Kidney (tissue), 14 donors: Measurements from ENCODE around the gene SRSF4. TPM values are rescaled to one million over a fixed set of nuclear protein-coding genes. Genes with fewer than 3 reads are reported as not detected.

Experiments used
- DNase-seq, 5 donors: peaks; one replicate each; pipeline ENCODE4 v3.0.0-alpha.2; 2013 to 2020
- FAIRE-seq: peaks from 2 replicates; lab custom pipeline; 2012; peaks lifted over from hg19 to GRCh38; lab: Jason Lieb, UNC
- H3K27ac ChIP-seq, 2 donors: one replicate each; pipeline ENCODE4 v1.7.0; 2013; ENCODE audit warnings: low read depth in 2 of 2, low read length in 2 of 2, inconsistent platforms in 1 of 2
- H3K27me3 ChIP-seq: one replicate; pipeline ENCODE4 v1.7.1; 2013; ENCODE audit warnings: low read length, inconsistent platforms; ENCODE audit not compliant: control insufficient read depth, insufficient read depth
- H3K36me3 ChIP-seq, 3 donors: one replicate each; pipeline versions ENCODE4 v1.7.0 to v1.7.1; 2013; ENCODE audit warnings: low read length in 3 of 3, control low read depth in 1 of 3, inconsistent platforms in 1 of 3; ENCODE audit not compliant: insufficient read depth in 3 of 3, control insufficient read depth in 2 of 3
- H3K4me1 ChIP-seq, 3 donors: one replicate each; pipeline versions ENCODE4 v1.7.0 to v1.7.1; 2013; ENCODE audit warnings: low read length in 3 of 3, inconsistent platforms in 1 of 3, low read depth in 1 of 3; ENCODE audit not compliant: control insufficient read depth in 2 of 3, insufficient read depth in 2 of 3
- H3K4me3 ChIP-seq, 3 donors: one replicate each; pipeline versions ENCODE4 v1.7.0 to v1.8.1; 2013; ENCODE audit warnings: low read length in 3 of 3, control low read depth in 1 of 3, inconsistent platforms in 1 of 3
- H3K9ac ChIP-seq, 3 donors: one replicate each; pipeline versions ENCODE4 v1.7.0 to v1.7.1; 2013; ENCODE audit warnings: low read length in 3 of 3, control low read depth in 1 of 3, inconsistent platforms in 1 of 3
- H3K9me3 ChIP-seq, 3 donors: one replicate each; pipeline versions ENCODE4 v1.7.0 to v1.7.1; 2013; ENCODE audit warnings: low read length in 3 of 3, control low read depth in 1 of 3, inconsistent platforms in 1 of 3; ENCODE audit not compliant: control insufficient read depth in 2 of 3, insufficient read depth in 1 of 3
- CTCF ChIP-seq: IDR thresholded peaks from 3 replicates; pipeline ENCODE4 v1.5.1; 2012; ENCODE audit warnings: mild to moderate bottlenecking, moderate library complexity, borderline replicate concordance; ENCODE audit not compliant: insufficient read depth; ENCODE audit errors: extremely low read depth
- intact Hi-C: fragments of 100-400 bp; cut with DNase I; formaldehyde crosslinking; loops from one replicate; pipeline ENCODE4 v1.11.1; 2022
- polyA plus RNA-seq: library from polyadenylated mRNA; stranded (reverse); fragments of 350-450 nt; fragmentation: Illumina TruSeq; extraction: RNeasy Lipid Tissue Mini Kit (QIAGEN cat#74804); gene quantifications from one replicate; pipeline ENCODE4 v1.2.3, GENCODE V29; 2014; ENCODE audit warnings: low read depth, low replicate concordance; ENCODE audit not compliant: insufficient read depth
- total RNA-seq: library from RNA; stranded (reverse); fragmentation: NEBNext Ultra II Directional; extraction: Animal tissue kit (Norgen Biotek cat#: 25700); gene quantifications from one replicate; pipeline ENCODE4 v1.2.1, GENCODE V29; 2021
- donor health status: control.
- donor health status: control.
- donor health status: control.
- donor health status: control.
- donor health status: control.
- donor health status: DM: yes; HTN: yes; CAD: no.
- donor health status: Normal renal cell carcinoma (clear cell type).

SRSF4 gene
- total and polyA plus RNA-seq, 2 donors from 2014 or later = 48.4 to 72.3 TPM

- Histone ChIP-seq H3K27ac (peak overlapping the region; percentile 53 to 73), H3K9ac (peak overlapping the region in 1 of 3 donors; percentile 23), H3K27me3 (no peaks in the 10 kb centered on the region), H3K36me3 (peaks cover 0 to 19% (median 3%) of the 10 kb centered on the region in 3 donors), H3K4me3 (peak overlapping the region in 1 of 3 donors; percentile 4), H3K4me1 (peaks cover 3 to 69% (median 33%) of the 10 kb centered on the region in 3 donors), H3K9me3 (no peaks in the 10 kb centered on the region)
- DNase-seq = peak in 3 of 5 donors; percentile 31 to 76 (median 62)
- no peak for FAIRE-seq
- TF ChIP-seq CTCF = no peak
- intact Hi-C loops = no loop called here
These were observed 15.3 kb downstream of the SRSF4 start for GRCh38 chr1:29166291-29166878.

- FAIRE-seq = no peak
- peaks cover 3 to 25% (median 5%) of the 10 kb centered on the region in 3 donors for H3K36me3 ChIP-seq
- intact Hi-C loops = no loop called here
- no peaks in the 10 kb centered on the region for H3K27me3 ChIP-seq
- H3K4me1 ChIP-seq = peaks cover 3 to 66% (median 27%) of the 10 kb centered on the region in 3 donors
- H3K9ac ChIP-seq = no peak overlapping the region
- no peaks in the 10 kb centered on the region for H3K9me3 ChIP-seq
- no peak overlapping the region for H3K4me3 ChIP-seq
- no peak for DNase-seq
- H3K27ac ChIP-seq = no peak overlapping the region
- no peak for TF ChIP-seq CTCF
These were observed 17.1 kb downstream of the SRSF4 start for GRCh38 chr1:29164588-29164987.

- FAIRE-seq (no peak), DNase-seq (peak in 1 of 5 donors; percentile 23)
- Histone ChIP-seq H3K27me3 (no peaks in the 10 kb centered on the region), H3K4me1 (peaks cover 3 to 59% (median 24%) of the 10 kb centered on the region in 3 donors), H3K27ac (peak overlapping the region in 1 of 2 donors; percentile 4), H3K9ac (no peak overlapping the region), H3K4me3 (no peak overlapping the region), H3K9me3 (no peaks in the 10 kb centered on the region), H3K36me3 (peaks cover 11 to 29% (median 13%) of the 10 kb centered on the region in 3 donors)
- intact Hi-C loops = no loop called here
- no peak for TF ChIP-seq CTCF
These were observed 19.1 kb downstream of the SRSF4 start for GRCh38 chr1:29162476-29163138.
